ENCODE data around the gene ZNF607.
"Not testable (repeated sequence)": the region's sequence is repeated elsewhere in the genome, so short reads cannot be mapped to it uniquely, and the experiment has no call there.

ZNF607 gene

GRCh38 chr19:37719111-37719926, at the start of gene ZNF607:
Gene ZNF607, minus strand, starts transcription at chr19:37719761. Its CDS starts 8,143 bp downstream, at chr19:37711618.
- H3K4me1 ChIP-seq (ENCODE audit: control insufficient read depth, insufficient read depth, low read length): peaks cover 5% of the 10 kb centered on the region
- H3K9ac ChIP-seq (ENCODE audit: low read length): peak within 1 kb of the TSS; percentile 84
- no peaks in the 10 kb centered on the region for H3K36me3 ChIP-seq (ENCODE audit: control insufficient read depth, insufficient read depth, low read length)
- peak within 1 kb of the TSS; percentile 83 for H3K4me3 ChIP-seq (ENCODE audit: low read length)
- H3K27me3 ChIP-seq (ENCODE audit: control insufficient read depth, insufficient read depth, low read length): no peaks in the 10 kb centered on the region
- H3K9me3 ChIP-seq (ENCODE audit: control insufficient read depth, low read length): no peaks in the 10 kb centered on the region

GRCh38 chr19:37763488-37763887, 43.9 kb upstream of the ZNF607 start:
- no peaks in the 10 kb centered on the region for H3K9me3 ChIP-seq (ENCODE audit: control insufficient read depth, low read length)
- H3K27me3 ChIP-seq (ENCODE audit: control insufficient read depth, insufficient read depth, low read length): no peaks in the 10 kb centered on the region
- no peaks in the 10 kb centered on the region for H3K4me1 ChIP-seq (ENCODE audit: control insufficient read depth, insufficient read depth, low read length)
- no peak overlapping the region for H3K4me3 ChIP-seq (ENCODE audit: low read length)
- H3K9ac ChIP-seq (ENCODE audit: low read length): no peak overlapping the region
- no peaks in the 10 kb centered on the region for H3K36me3 ChIP-seq (ENCODE audit: control insufficient read depth, insufficient read depth, low read length)

GRCh38 chr19:37757683-37758082, 38.1 kb upstream of the ZNF607 start:
- not testable (repeated sequence) for H3K4me3 ChIP-seq (ENCODE audit: low read length); H3K4me1 ChIP-seq (ENCODE audit: control insufficient read depth, insufficient read depth, low read length); H3K27me3 ChIP-seq (ENCODE audit: control insufficient read depth, insufficient read depth, low read length); H3K36me3 ChIP-seq (ENCODE audit: control insufficient read depth, insufficient read depth, low read length); H3K9ac ChIP-seq (ENCODE audit: low read length); H3K9me3 ChIP-seq (ENCODE audit: control insufficient read depth, low read length)

- no peak overlapping the region for H3K4me3 ChIP-seq (ENCODE audit: low read length)
- H3K9ac ChIP-seq (ENCODE audit: low read length): no peak overlapping the region
Observed at GRCh38 chr19:37738371-37738770, 18.8 kb upstream of the ZNF607 start.

GRCh38 chr19:37725181-37725580, 5.6 kb upstream of the ZNF607 start:
- Histone ChIP-seq H3K9me3 (ENCODE audit: control insufficient read depth, low read length) (no peaks in the 10 kb centered on the region), H3K4me3 (ENCODE audit: low read length) (no peak overlapping the region)

More at GRCh38 chr19:37738371-37738770, 18.8 kb upstream of the ZNF607 start:
- H3K27me3 ChIP-seq (ENCODE audit: control insufficient read depth, insufficient read depth, low read length): no peaks in the 10 kb centered on the region
- H3K4me1 ChIP-seq (ENCODE audit: control insufficient read depth, insufficient read depth, low read length): no peaks in the 10 kb centered on the region
- peaks cover 17% of the 10 kb centered on the region for H3K9me3 ChIP-seq (ENCODE audit: control insufficient read depth, low read length)
- peaks cover 8% of the 10 kb centered on the region for H3K36me3 ChIP-seq (ENCODE audit: control insufficient read depth, insufficient read depth, low read length)

GRCh38 chr19:37719927-37720265, 335 bp upstream of the ZNF607 start:
- Histone ChIP-seq H3K4me3 (ENCODE audit: low read length) (peak overlapping the region; percentile 83), H3K9me3 (ENCODE audit: control insufficient read depth, low read length) (no peaks in the 10 kb centered on the region), H3K9ac (ENCODE audit: low read length) (peak overlapping the region; percentile 84), H3K27me3 (ENCODE audit: control insufficient read depth, insufficient read depth, low read length) (no peaks in the 10 kb centered on the region), H3K4me1 (ENCODE audit: control insufficient read depth, insufficient read depth, low read length) (peaks cover 5% of the 10 kb centered on the region), H3K36me3 (ENCODE audit: control insufficient read depth, insufficient read depth, low read length) (no peaks in the 10 kb centered on the region)

More at GRCh38 chr19:37725181-37725580, 5.6 kb upstream of the ZNF607 start:
- H3K9ac ChIP-seq (ENCODE audit: low read length): no peak overlapping the region
- H3K36me3 ChIP-seq (ENCODE audit: control insufficient read depth, insufficient read depth, low read length): no peaks in the 10 kb centered on the region
- H3K4me1 ChIP-seq (ENCODE audit: control insufficient read depth, insufficient read depth, low read length): no peaks in the 10 kb centered on the region
- no peaks in the 10 kb centered on the region for H3K27me3 ChIP-seq (ENCODE audit: control insufficient read depth, insufficient read depth, low read length)

- peak overlapping the region; percentile 83 for H3K4me3 ChIP-seq (ENCODE audit: low read length)
- H3K4me1 ChIP-seq (ENCODE audit: control insufficient read depth, insufficient read depth, low read length): peaks cover 5% of the 10 kb centered on the region
- H3K36me3 ChIP-seq (ENCODE audit: control insufficient read depth, insufficient read depth, low read length): no peaks in the 10 kb centered on the region
- peak overlapping the region; percentile 84 for H3K9ac ChIP-seq (ENCODE audit: low read length)
- no peaks in the 10 kb centered on the region for H3K27me3 ChIP-seq (ENCODE audit: control insufficient read depth, insufficient read depth, low read length)
- H3K9me3 ChIP-seq (ENCODE audit: control insufficient read depth, low read length): no peaks in the 10 kb centered on the region
Observed at GRCh38 chr19:37718304-37718703, 1.3 kb downstream of the ZNF607 start.

GRCh38 chr19:37716140-37716539, 3.4 kb downstream of the ZNF607 start:
- H3K4me1 ChIP-seq (ENCODE audit: control insufficient read depth, insufficient read depth, low read length): peaks cover 5% of the 10 kb centered on the region
- H3K27me3 ChIP-seq (ENCODE audit: control insufficient read depth, insufficient read depth, low read length): no peaks in the 10 kb centered on the region
- no peaks in the 10 kb centered on the region for H3K36me3 ChIP-seq (ENCODE audit: control insufficient read depth, insufficient read depth, low read length)
- H3K9me3 ChIP-seq (ENCODE audit: control insufficient read depth, low read length): no peaks in the 10 kb centered on the region
- no peak overlapping the region for H3K4me3 ChIP-seq (ENCODE audit: low read length)
- H3K9ac ChIP-seq (ENCODE audit: low read length): no peak overlapping the region

- no peaks in the 10 kb centered on the region for H3K27me3 ChIP-seq (ENCODE audit: control insufficient read depth, insufficient read depth, low read length)
- H3K4me3 ChIP-seq (ENCODE audit: low read length): no peak overlapping the region
- H3K4me1 ChIP-seq (ENCODE audit: control insufficient read depth, insufficient read depth, low read length): no peaks in the 10 kb centered on the region
- H3K9me3 ChIP-seq (ENCODE audit: control insufficient read depth, low read length): no peaks in the 10 kb centered on the region
- H3K9ac ChIP-seq (ENCODE audit: low read length): no peak overlapping the region
- H3K36me3 ChIP-seq (ENCODE audit: control insufficient read depth, insufficient read depth, low read length): no peaks in the 10 kb centered on the region
Observed at GRCh38 chr19:37706052-37706605, 13.4 kb downstream of the ZNF607 start.

- Histone ChIP-seq H3K9me3 (ENCODE audit: control insufficient read depth, low read length) (no peaks in the 10 kb centered on the region), H3K4me1 (ENCODE audit: control insufficient read depth, insufficient read depth, low read length) (no peaks in the 10 kb centered on the region), H3K36me3 (ENCODE audit: control insufficient read depth, insufficient read depth, low read length) (peaks cover 7% of the 10 kb centered on the region), H3K9ac (ENCODE audit: low read length) (no peak overlapping the region), H3K27me3 (ENCODE audit: control insufficient read depth, insufficient read depth, low read length) (no peaks in the 10 kb centered on the region), H3K4me3 (ENCODE audit: low read length) (no peak overlapping the region)
Observed at GRCh38 chr19:37699057-37699456, 20.5 kb downstream of the ZNF607 start.

GRCh38 chr19:37698216-37698615, 21.3 kb downstream of the ZNF607 start:
- Histone ChIP-seq H3K36me3 (ENCODE audit: control insufficient read depth, insufficient read depth, low read length) (peaks cover 7% of the 10 kb centered on the region), H3K27me3 (ENCODE audit: control insufficient read depth, insufficient read depth, low read length) (no peaks in the 10 kb centered on the region), H3K9ac (ENCODE audit: low read length) (no peak overlapping the region), H3K4me1 (ENCODE audit: control insufficient read depth, insufficient read depth, low read length) (no peaks in the 10 kb centered on the region), H3K9me3 (ENCODE audit: control insufficient read depth, low read length) (no peaks in the 10 kb centered on the region), H3K4me3 (ENCODE audit: low read length) (no peak overlapping the region)

GRCh38 chr19:37695144-37695899, 24.2 kb downstream of the ZNF607 start:
- Histone ChIP-seq H3K4me3 (ENCODE audit: low read length) (no peak overlapping the region), H3K36me3 (ENCODE audit: control insufficient read depth, insufficient read depth, low read length) (peaks cover 7% of the 10 kb centered on the region), H3K9ac (ENCODE audit: low read length) (no peak overlapping the region), H3K9me3 (ENCODE audit: control insufficient read depth, low read length) (no peaks in the 10 kb centered on the region), H3K27me3 (ENCODE audit: control insufficient read depth, insufficient read depth, low read length) (no peaks in the 10 kb centered on the region), H3K4me1 (ENCODE audit: control insufficient read depth, insufficient read depth, low read length) (no peaks in the 10 kb centered on the region)

Measured in mucosa of stomach (tissue), 1 donor.